HepG2 (cell line): Measurements from ENCODE around the gene CCM2. TPM values are rescaled to one million over a fixed set of nuclear protein-coding genes. Genes with fewer than 3 reads are reported as not detected.

ENCODE experiments used
- ARHGAP35 ChIP-seq: sonication (generic); formaldehyde crosslinking; IDR thresholded peaks from 2 replicates; pipeline ENCODE4 v1.9.0; 2022; ENCODE audit warnings: mild to moderate bottlenecking, inconsistent platforms, moderate library complexity, missing genetic modification reagents, borderline replicate concordance
- DNMT3B ChIP-seq: conservative IDR thresholded peaks from 2 replicates; pipeline ENCODE4 v1.6.1; 2016; ENCODE audit warnings: missing biosample characterization, control low read depth
- FOXA3 ChIP-seq: IDR thresholded peaks from 2 replicates; pipeline ENCODE4 v1.6.1; 2016; ENCODE audit warnings: missing genetic modification reagents, missing compliant biosample characterization
- HMGA1 ChIP-seq: sonication (generic); formaldehyde crosslinking; conservative IDR thresholded peaks from 2 replicates; pipeline ENCODE4 v1.4.0; 2020; ENCODE audit warnings: missing genetic modification reagents
- HOXA5 ChIP-seq: sonication (generic); formaldehyde crosslinking; IDR thresholded peaks from 2 replicates; pipeline ENCODE4 v1.4.0; 2020; ENCODE audit warnings: missing genetic modification reagents
- MYC ChIP-seq: sonication (generic); formaldehyde crosslinking; IDR thresholded peaks from 2 replicates; pipeline ENCODE4 v1.9.0; 2021; ENCODE audit warnings: missing genetic modification reagents, borderline replicate concordance
- ONECUT2 ChIP-seq: sonication (generic); formaldehyde crosslinking; IDR thresholded peaks from 2 replicates; pipeline ENCODE4 v1.4.0; 2020; ENCODE audit warnings: missing genetic modification reagents
- POLR2AphosphoS2 ChIP-seq: IDR thresholded peaks from 2 replicates; pipeline ENCODE4 v1.6.1; 2011; ENCODE audit warnings: low read depth, low read length, improper control_type of control experiment
- RAD51 ChIP-seq: fragments of 450-650 bp; IDR thresholded peaks from 2 replicates; pipeline ENCODE4 v1.6.1; 2016; ENCODE audit warnings: borderline replicate concordance
- REL ChIP-seq: sonication (generic); formaldehyde crosslinking; conservative IDR thresholded peaks from 2 replicates; pipeline ENCODE4 v1.8.0; 2022; ENCODE audit warnings: mild to moderate bottlenecking, missing genetic modification reagents, moderate library complexity
- SETDB1 ChIP-seq: sonication (generic); formaldehyde crosslinking; IDR thresholded peaks from 2 replicates; pipeline ENCODE4 v1.5.1; 2020; ENCODE audit warnings: missing genetic modification reagents, mild to moderate bottlenecking, borderline replicate concordance
- SNAI1 ChIP-seq: sonication (generic); formaldehyde crosslinking; IDR thresholded peaks from 2 replicates; pipeline ENCODE4 v1.5.0; 2020; ENCODE audit warnings: mild to moderate bottlenecking, missing genetic modification reagents, borderline replicate concordance
- U2AF2 ChIP-seq: fragments of 200-400 bp; formaldehyde crosslinking; IDR thresholded peaks from 2 replicates; pipeline ENCODE4 v1.6.1; 2017; ENCODE audit warnings: low read depth, mild to moderate bottlenecking, low read length
- UBTF ChIP-seq: sonication (generic); formaldehyde crosslinking; IDR thresholded peaks from 2 replicates; pipeline ENCODE4 v1.4.0; 2020; ENCODE audit warnings: mild to moderate bottlenecking, missing genetic modification reagents
- ZNF20 ChIP-seq: sonication (generic); formaldehyde crosslinking; IDR thresholded peaks from 2 replicates; pipeline ENCODE4 v1.4.0; 2020; ENCODE audit warnings: mild to moderate bottlenecking, moderate library complexity, missing genetic modification reagents
- ZNF296 ChIP-seq: sonication (generic); formaldehyde crosslinking; conservative IDR thresholded peaks from 2 replicates; pipeline ENCODE4 v1.5.0; 2020; ENCODE audit warnings: mild to moderate bottlenecking, missing genetic modification reagents
- ZNF331 ChIP-seq: sonication (generic); formaldehyde crosslinking; IDR thresholded peaks from 2 replicates; pipeline ENCODE4 v1.4.0; 2020; ENCODE audit warnings: missing genetic modification reagents
- ZNF354B ChIP-seq: sonication (generic); formaldehyde crosslinking; IDR thresholded peaks from 2 replicates; pipeline ENCODE4 v1.8.0; 2022; ENCODE audit warnings: mild to moderate bottlenecking, missing genetic modification reagents
- ZNF614 ChIP-seq: IDR thresholded peaks from 2 replicates; pipeline ENCODE4 v1.6.1; 2018; ENCODE audit warnings: missing biosample characterization, missing genetic modification reagents, inconsistent platforms, borderline replicate concordance
- ZSCAN29 ChIP-seq: sonication (generic); formaldehyde crosslinking; conservative IDR thresholded peaks from 2 replicates; pipeline ENCODE4 v1.4.0; 2020; ENCODE audit warnings: mild to moderate bottlenecking, missing genetic modification reagents
- polyA plus RNA-seq, 8 experiments: library from polyadenylated mRNA; depleted of rRNA in 3 of 8; stranded (reverse) in 7 of 8; unstranded in 1 of 8; fragments of >200 nt; fragmentation: Illumina TruSeq in 4 of 8; extraction: Trizol in 4 of 8; gene quantifications; 2 replicates each; pipeline versions ENCODE4 v1.2.1 to v1.2.3, GENCODE V29; 2011 to 2016; ENCODE audit warnings: low read depth in 4 of 8, missing spikeins in 1 of 8, mixed read lengths in 1 of 8; ENCODE audit not compliant: insufficient read depth in 1 of 8
- total RNA-seq, 5 experiments: library from RNA; depleted of rRNA; stranded (reverse); fragments of >200 nt; fragmentation: Illumina TruSeq; extraction: Trizol; gene quantifications; 2 replicates each; pipeline ENCODE4 v1.2.3, GENCODE V29; 2016; ENCODE audit warnings: low read depth in 1 of 5
- TF ChIP-seq, protein P1 (sequence below): sonication (generic); formaldehyde crosslinking; IDR thresholded peaks from 2 replicates; pipeline ENCODE4 v1.5.0; 2020; ENCODE audit warnings: missing genetic modification reagents
- TF ChIP-seq, protein P2 (sequence below): sonication (generic); formaldehyde crosslinking; IDR thresholded peaks from 2 replicates; pipeline ENCODE4 v1.4.0; 2020; ENCODE audit warnings: missing genetic modification reagents
- TF ChIP-seq, protein P3 (sequence below): sonication (generic); formaldehyde crosslinking; IDR thresholded peaks from 2 replicates; pipeline ENCODE4 v1.5.1; 2020; ENCODE audit warnings: missing genetic modification reagents, mild to moderate bottlenecking, borderline replicate concordance

CCM2 gene
- total and polyA plus RNA-seq, 2 of the 13 experiments (the other 11 are each of a cell fraction or from before 2014, with no cell fraction given): 13.7 to 15.8 TPM

DNA sequence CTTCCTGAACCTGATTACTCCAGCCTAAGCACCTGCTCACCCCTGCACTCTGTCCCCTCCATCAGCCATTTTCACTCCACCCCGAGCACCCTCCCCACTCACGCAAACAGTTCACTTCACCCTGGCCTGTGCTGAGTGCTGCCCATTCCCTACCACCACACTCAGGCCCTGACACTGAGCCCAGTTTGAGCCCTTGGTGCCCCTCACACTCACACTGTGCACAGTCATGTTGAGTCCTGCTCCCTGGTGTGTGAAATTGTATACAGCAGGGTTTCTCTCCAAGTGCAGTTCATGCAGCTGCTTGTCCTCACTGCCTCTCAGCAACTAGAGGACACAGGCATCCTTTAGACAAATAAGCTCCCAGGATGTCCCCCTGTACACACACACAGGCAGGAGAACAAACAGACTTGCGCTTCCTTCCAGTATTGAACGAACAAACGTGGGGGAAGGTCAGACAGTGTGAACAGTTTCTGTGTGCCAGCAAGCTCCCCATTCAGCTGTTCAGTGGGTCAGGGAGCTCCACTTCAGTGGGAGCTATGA is 28.0 kb upstream of the CCM2 start (continued):
- no peak for TF ChIP-seq ARHGAP35 (CRISPR knock-in tag)
- peak; percentile 38; the same call in 1 of the 2 replicates for TF ChIP-seq ZNF331 (CRISPR knock-in tag)
- TF ChIP-seq SETDB1 (CRISPR knock-in tag): no peak
- TF ChIP-seq ZNF354B (CRISPR knock-in tag): no peak
- TF ChIP-seq REL (CRISPR knock-in tag): no peak
- TF ChIP-seq, protein P1, sequence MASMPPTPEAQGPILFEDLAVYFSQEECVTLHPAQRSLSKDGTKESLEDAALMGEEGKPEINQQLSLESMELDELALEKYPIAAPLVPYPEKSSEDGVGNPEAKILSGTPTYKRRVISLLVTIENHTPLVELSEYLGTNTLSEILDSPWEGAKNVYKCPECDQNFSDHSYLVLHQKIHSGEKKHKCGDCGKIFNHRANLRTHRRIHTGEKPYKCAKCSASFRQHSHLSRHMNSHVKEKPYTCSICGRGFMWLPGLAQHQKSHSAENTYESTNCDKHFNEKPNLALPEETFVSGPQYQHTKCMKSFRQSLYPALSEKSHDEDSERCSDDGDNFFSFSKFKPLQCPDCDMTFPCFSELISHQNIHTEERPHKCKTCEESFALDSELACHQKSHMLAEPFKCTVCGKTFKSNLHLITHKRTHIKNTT: no peak
- no peak for TF ChIP-seq RAD51
- TF ChIP-seq MYC (CRISPR knock-in tag): 0 out of 2 replicates have a peak, but pooled peaks have one; percentile 11
- TF ChIP-seq, protein P2, sequence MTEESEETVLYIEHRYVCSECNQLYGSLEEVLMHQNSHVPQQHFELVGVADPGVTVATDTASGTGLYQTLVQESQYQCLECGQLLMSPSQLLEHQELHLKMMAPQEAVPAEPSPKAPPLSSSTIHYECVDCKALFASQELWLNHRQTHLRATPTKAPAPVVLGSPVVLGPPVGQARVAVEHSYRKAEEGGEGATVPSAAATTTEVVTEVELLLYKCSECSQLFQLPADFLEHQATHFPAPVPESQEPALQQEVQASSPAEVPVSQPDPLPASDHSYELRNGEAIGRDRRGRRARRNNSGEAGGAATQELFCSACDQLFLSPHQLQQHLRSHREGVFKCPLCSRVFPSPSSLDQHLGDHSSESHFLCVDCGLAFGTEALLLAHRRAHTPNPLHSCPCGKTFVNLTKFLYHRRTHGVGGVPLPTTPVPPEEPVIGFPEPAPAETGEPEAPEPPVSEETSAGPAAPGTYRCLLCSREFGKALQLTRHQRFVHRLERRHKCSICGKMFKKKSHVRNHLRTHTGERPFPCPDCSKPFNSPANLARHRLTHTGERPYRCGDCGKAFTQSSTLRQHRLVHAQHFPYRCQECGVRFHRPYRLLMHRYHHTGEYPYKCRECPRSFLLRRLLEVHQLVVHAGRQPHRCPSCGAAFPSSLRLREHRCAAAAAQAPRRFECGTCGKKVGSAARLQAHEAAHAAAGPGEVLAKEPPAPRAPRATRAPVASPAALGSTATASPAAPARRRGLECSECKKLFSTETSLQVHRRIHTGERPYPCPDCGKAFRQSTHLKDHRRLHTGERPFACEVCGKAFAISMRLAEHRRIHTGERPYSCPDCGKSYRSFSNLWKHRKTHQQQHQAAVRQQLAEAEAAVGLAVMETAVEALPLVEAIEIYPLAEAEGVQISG: peak; percentile 37; the same call in 1 of the 2 replicates
- TF ChIP-seq ZSCAN29 (CRISPR knock-in tag): no peak
- TF ChIP-seq DNMT3B (CRISPR knock-in tag): no peak
- no peak for TF ChIP-seq U2AF2
- peak; percentile 81 for TF ChIP-seq ONECUT2 (CRISPR knock-in tag)
- peak; percentile 54; the same call in 1 of the 2 replicates for TF ChIP-seq UBTF
- TF ChIP-seq ZNF20 (CRISPR knock-in tag): no peak
- TF ChIP-seq FOXA3 (CRISPR knock-in tag): peak; percentile 85
- TF ChIP-seq, protein P3, sequence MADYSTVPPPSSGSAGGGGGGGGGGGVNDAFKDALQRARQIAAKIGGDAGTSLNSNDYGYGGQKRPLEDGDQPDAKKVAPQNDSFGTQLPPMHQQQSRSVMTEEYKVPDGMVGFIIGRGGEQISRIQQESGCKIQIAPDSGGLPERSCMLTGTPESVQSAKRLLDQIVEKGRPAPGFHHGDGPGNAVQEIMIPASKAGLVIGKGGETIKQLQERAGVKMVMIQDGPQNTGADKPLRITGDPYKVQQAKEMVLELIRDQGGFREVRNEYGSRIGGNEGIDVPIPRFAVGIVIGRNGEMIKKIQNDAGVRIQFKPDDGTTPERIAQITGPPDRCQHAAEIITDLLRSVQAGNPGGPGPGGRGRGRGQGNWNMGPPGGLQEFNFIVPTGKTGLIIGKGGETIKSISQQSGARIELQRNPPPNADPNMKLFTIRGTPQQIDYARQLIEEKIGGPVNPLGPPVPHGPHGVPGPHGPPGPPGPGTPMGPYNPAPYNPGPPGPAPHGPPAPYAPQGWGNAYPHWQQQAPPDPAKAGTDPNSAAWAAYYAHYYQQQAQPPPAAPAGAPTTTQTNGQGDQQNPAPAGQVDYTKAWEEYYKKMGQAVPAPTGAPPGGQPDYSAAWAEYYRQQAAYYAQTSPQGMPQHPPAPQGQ (CRISPR knock-in tag): no peak
- TF ChIP-seq SNAI1 (CRISPR knock-in tag): 0 out of 2 replicates have a peak, but pooled peaks have one; percentile 17
- no peak for TF ChIP-seq POLR2AphosphoS2
- TF ChIP-seq HOXA5: no peak
- TF ChIP-seq HMGA1 (CRISPR knock-in tag): no peak
- no peak for TF ChIP-seq ZNF296 (CRISPR knock-in tag)
- TF ChIP-seq ZNF614 (CRISPR knock-in tag): peak; percentile 43; the same call in 1 of the 2 replicates
